Measurements from ENCODE around the gene RASSF3.

- TF ChIP-seq CTCF (IDR thresholded peaks at IDR 0.05) (no peak), POLR2A (IDR thresholded peaks at IDR 0.05) (no peak), POLR2AphosphoS5 (IDR thresholded peaks at IDR 0.05) (no peak)
Measured at GRCh38 chr12:64660237-64661018, 50.1 kb downstream of the RASSF3 start.

Data from breast epithelium (tissue), 3 donors.